HepG2 (cell line): Measurements from ENCODE around the gene SNHG17. TPM values are rescaled to one million over a fixed set of nuclear protein-coding genes. Genes with fewer than 3 reads are reported as not detected.

Experiments used
- ATF1 ChIP-seq: IDR thresholded peaks from 2 replicates; pipeline ENCODE4 v1.6.1; 2016; ENCODE audit warnings: mild to moderate bottlenecking, control low read depth
- HMG20A ChIP-seq: IDR thresholded peaks from 2 replicates; pipeline ENCODE4 v1.6.1; 2016; ENCODE audit warnings: borderline replicate concordance
- HOXA7 ChIP-seq: sonication (generic); formaldehyde crosslinking; IDR thresholded peaks from 2 replicates; pipeline ENCODE4 v1.8.1; 2022; ENCODE audit warnings: mild to moderate bottlenecking, missing genetic modification reagents, moderate library complexity
- KIAA2018 ChIP-seq: sonication (generic); formaldehyde crosslinking; IDR thresholded peaks from 2 replicates; pipeline ENCODE4 v1.5.0; 2020; ENCODE audit warnings: mild to moderate bottlenecking, missing genetic modification reagents, borderline replicate concordance
- PATZ1 ChIP-seq: sonication (generic); formaldehyde crosslinking; IDR thresholded peaks from 2 replicates; pipeline ENCODE4 v1.4.0; 2020; ENCODE audit warnings: missing genetic modification reagents
- PPARG ChIP-seq: conservative IDR thresholded peaks from 2 replicates; pipeline ENCODE4 v1.6.1; 2016; ENCODE audit warnings: missing biosample characterization, missing genetic modification reagents
- SALL1 ChIP-seq: sonication (generic); formaldehyde crosslinking; IDR thresholded peaks from 2 replicates; pipeline ENCODE4 v1.8.0; 2022; ENCODE audit warnings: mild to moderate bottlenecking, missing genetic modification reagents
- SKI ChIP-seq: fragments of 450-650 bp; IDR thresholded peaks from one replicate; pipeline ENCODE4 v1.6.1; 2018; ENCODE audit warnings: mild to moderate bottlenecking; ENCODE audit not compliant: partially characterized antibody
- SNAPC2 ChIP-seq: sonication (generic); formaldehyde crosslinking; IDR thresholded peaks from 2 replicates; pipeline ENCODE4 v1.8.1; 2022; ENCODE audit warnings: mild to moderate bottlenecking, missing genetic modification reagents
- SYNCRIP ChIP-seq: fragments of 200-400 bp; formaldehyde crosslinking; IDR thresholded peaks from 2 replicates; pipeline ENCODE4 v1.6.1; 2018; ENCODE audit warnings: mild to moderate bottlenecking, low read depth, low read length; ENCODE audit not compliant: insufficient read depth
- TBX2 ChIP-seq: sonication (generic); formaldehyde crosslinking; IDR thresholded peaks from 2 replicates; pipeline ENCODE4 v1.5.0; 2020; ENCODE audit warnings: missing genetic modification reagents, mild to moderate bottlenecking, borderline replicate concordance
- ZNF230 ChIP-seq: sonication (generic); formaldehyde crosslinking; IDR thresholded peaks from 2 replicates; pipeline ENCODE4 v1.4.0; 2020; ENCODE audit warnings: mild to moderate bottlenecking, missing genetic modification reagents
- ZNF431 ChIP-seq: sonication (generic); formaldehyde crosslinking; IDR thresholded peaks from 2 replicates; pipeline ENCODE4 v1.9.0; 2022; ENCODE audit warnings: missing genetic modification reagents, low read depth, mild to moderate bottlenecking, borderline replicate concordance
- ZNF564 ChIP-seq: sonication (generic); formaldehyde crosslinking; IDR thresholded peaks from 2 replicates; pipeline ENCODE4 v1.8.1; 2023; ENCODE audit warnings: mild to moderate bottlenecking, missing genetic modification reagents
- ZNF652 ChIP-seq: IDR thresholded peaks from 2 replicates; pipeline ENCODE4 v1.6.1; 2016; ENCODE audit warnings: low read depth, borderline replicate concordance
- ZNF660 ChIP-seq: sonication (generic); formaldehyde crosslinking; IDR thresholded peaks from 2 replicates; pipeline ENCODE4 v1.5.1; 2020; ENCODE audit warnings: mild to moderate bottlenecking, low read depth, missing genetic modification reagents, borderline replicate concordance
- polyA plus RNA-seq, 8 experiments: library from polyadenylated mRNA; depleted of rRNA in 3 of 8; stranded (reverse) in 7 of 8; unstranded in 1 of 8; fragments of >200 nt; fragmentation: Illumina TruSeq in 4 of 8; extraction: Trizol in 4 of 8; gene quantifications; 2 replicates each; pipeline versions ENCODE4 v1.2.1 to v1.2.3, GENCODE V29; 2011 to 2016; ENCODE audit warnings: low read depth in 4 of 8, missing spikeins in 1 of 8, mixed read lengths in 1 of 8; ENCODE audit not compliant: insufficient read depth in 1 of 8
- total RNA-seq, 5 experiments: library from RNA; depleted of rRNA; stranded (reverse); fragments of >200 nt; fragmentation: Illumina TruSeq; extraction: Trizol; gene quantifications; 2 replicates each; pipeline ENCODE4 v1.2.3, GENCODE V29; 2016; ENCODE audit warnings: low read depth in 1 of 5
- TF ChIP-seq, protein P1 (sequence below): sonication (generic); formaldehyde crosslinking; IDR thresholded peaks from 2 replicates; pipeline ENCODE4 v1.9.0; 2022; ENCODE audit warnings: low read depth, missing genetic modification reagents

SNHG17 gene
- total and polyA plus RNA-seq, 2 of the 13 experiments (the other 11 are each of a cell fraction or from before 2014, with no cell fraction given): 26.2 to 41.2 TPM

GRCh38 chr20:38447931-38448675, 13.0 kb upstream of the SNHG17 start (continued):
- TF ChIP-seq KIAA2018 (no peak), TBX2 (CRISPR knock-in tag) (peak; percentile 54; the same call in 1 of the 2 replicates), SYNCRIP (no peak), HMG20A (peak; percentile 74), PATZ1 (CRISPR knock-in tag) (no peak), HOXA7 (CRISPR knock-in tag) (no peak), SNAPC2 (peak; percentile 71; the same call in 1 of the 2 replicates), PPARG (CRISPR knock-in tag) (0 out of 2 replicates have a peak, but pooled peaks have one; percentile 48), ZNF564 (CRISPR knock-in tag) (peak; percentile 49), ZNF230 (CRISPR knock-in tag) (no peak), SKI (peak; percentile 94), ZNF652 (peak; percentile 95), ZNF431 (0 out of 2 replicates have a peak, but pooled peaks have one; percentile 49), ATF1 (no peak), SALL1 (peak; percentile 79; the same call in 1 of the 2 replicates), ZNF660 (CRISPR knock-in tag) (no peak)
- TF ChIP-seq, protein P1, sequence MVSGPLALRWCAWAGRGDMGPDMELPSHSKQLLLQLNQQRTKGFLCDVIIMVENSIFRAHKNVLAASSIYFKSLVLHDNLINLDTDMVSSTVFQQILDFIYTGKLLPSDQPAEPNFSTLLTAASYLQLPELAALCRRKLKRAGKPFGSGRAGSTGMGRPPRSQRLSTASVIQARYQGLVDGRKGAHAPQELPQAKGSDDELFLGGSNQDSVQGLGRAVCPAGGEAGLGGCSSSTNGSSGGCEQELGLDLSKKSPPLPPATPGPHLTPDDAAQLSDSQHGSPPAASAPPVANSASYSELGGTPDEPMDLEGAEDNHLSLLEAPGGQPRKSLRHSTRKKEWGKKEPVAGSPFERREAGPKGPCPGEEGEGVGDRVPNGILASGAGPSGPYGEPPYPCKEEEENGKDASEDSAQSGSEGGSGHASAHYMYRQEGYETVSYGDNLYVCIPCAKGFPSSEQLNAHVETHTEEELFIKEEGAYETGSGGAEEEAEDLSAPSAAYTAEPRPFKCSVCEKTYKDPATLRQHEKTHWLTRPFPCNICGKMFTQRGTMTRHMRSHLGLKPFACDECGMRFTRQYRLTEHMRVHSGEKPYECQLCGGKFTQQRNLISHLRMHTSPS (CRISPR knock-in tag): peak; percentile 84; the same call in 1 of the 2 replicates
